GM06990 (cell line): ENCODE data around the gene FGF18.

Source experiments
- DNase-seq: peaks from one replicate; pipeline ENCODE4 v3.0.0-alpha.2; 2011; ENCODE audit not compliant: insufficient read length; ENCODE audit errors: extremely low read depth
- H3K27me3 ChIP-seq: replicated peaks from 2 replicates; pipeline ENCODE4 v1.6.0; 2011; ENCODE audit warnings: low read length; ENCODE audit not compliant: control insufficient read depth, insufficient read depth
- H3K36me3 ChIP-seq: 2 replicates; pipeline ENCODE4 v1.5.1; 2011; ENCODE audit warnings: low read length; ENCODE audit not compliant: control insufficient read depth, insufficient read depth
- H3K4me3 ChIP-seq: replicated peaks from 2 replicates; pipeline ENCODE4 v1.5.1; 2011; ENCODE audit warnings: low read depth, mild to moderate bottlenecking, control low read depth, low read length
- TF ChIP-seq, protein P1 (sequence below): IDR thresholded peaks from 2 replicates; pipeline ENCODE4 v1.5.1; 2011; ENCODE audit warnings: low read length, control low read depth, mild to moderate bottlenecking, inconsistent platforms; ENCODE audit not compliant: insufficient read depth, poor library complexity, severe bottlenecking

Gene FGF18

DNA sequence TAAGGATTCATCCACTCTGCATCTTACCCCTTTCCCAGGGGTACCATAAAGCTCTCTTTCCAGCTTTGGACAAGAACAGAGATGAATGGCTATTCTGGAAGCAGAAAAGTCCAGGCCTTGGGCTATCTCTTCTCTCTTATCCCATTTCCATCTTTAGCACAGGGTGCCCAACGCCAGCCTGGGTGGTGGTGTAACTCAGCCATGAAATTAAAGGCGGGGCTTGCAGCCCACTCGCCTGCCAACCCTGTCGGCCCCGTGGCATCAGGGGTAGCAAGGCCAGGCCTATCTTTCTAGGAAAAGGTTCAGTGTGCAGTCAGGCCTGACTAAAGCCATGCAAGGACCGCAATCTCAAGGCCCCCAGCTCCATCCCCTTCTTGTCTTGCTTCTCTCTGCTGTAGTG, 78.7 kb downstream of the FGF18 start:
- Histone ChIP-seq H3K36me3 (no peaks in the 10 kb centered on the region), H3K27me3 (no peaks in the 10 kb centered on the region), H3K4me3 (no peak overlapping the region)
- TF ChIP-seq, protein P1, sequence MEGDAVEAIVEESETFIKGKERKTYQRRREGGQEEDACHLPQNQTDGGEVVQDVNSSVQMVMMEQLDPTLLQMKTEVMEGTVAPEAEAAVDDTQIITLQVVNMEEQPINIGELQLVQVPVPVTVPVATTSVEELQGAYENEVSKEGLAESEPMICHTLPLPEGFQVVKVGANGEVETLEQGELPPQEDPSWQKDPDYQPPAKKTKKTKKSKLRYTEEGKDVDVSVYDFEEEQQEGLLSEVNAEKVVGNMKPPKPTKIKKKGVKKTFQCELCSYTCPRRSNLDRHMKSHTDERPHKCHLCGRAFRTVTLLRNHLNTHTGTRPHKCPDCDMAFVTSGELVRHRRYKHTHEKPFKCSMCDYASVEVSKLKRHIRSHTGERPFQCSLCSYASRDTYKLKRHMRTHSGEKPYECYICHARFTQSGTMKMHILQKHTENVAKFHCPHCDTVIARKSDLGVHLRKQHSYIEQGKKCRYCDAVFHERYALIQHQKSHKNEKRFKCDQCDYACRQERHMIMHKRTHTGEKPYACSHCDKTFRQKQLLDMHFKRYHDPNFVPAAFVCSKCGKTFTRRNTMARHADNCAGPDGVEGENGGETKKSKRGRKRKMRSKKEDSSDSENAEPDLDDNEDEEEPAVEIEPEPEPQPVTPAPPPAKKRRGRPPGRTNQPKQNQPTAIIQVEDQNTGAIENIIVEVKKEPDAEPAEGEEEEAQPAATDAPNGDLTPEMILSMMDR: no peak
- DNase-seq: no peak

GRCh38 chr5:171499611-171500010, 80.2 kb downstream of the FGF18 start:
- no peaks in the 10 kb centered on the region for H3K36me3 ChIP-seq
- H3K4me3 ChIP-seq: no peak overlapping the region
- DNase-seq: no peak
- TF ChIP-seq, protein P1: no peak
- no peaks in the 10 kb centered on the region for H3K27me3 ChIP-seq

GRCh38 chr5:171505473-171506043, 86.1 kb downstream of the FGF18 start:
- no peaks in the 10 kb centered on the region for H3K36me3 ChIP-seq
- no peak for DNase-seq
- TF ChIP-seq, protein P1: no peak
- no peaks in the 10 kb centered on the region for H3K27me3 ChIP-seq
- H3K4me3 ChIP-seq: no peak overlapping the region

DNA sequence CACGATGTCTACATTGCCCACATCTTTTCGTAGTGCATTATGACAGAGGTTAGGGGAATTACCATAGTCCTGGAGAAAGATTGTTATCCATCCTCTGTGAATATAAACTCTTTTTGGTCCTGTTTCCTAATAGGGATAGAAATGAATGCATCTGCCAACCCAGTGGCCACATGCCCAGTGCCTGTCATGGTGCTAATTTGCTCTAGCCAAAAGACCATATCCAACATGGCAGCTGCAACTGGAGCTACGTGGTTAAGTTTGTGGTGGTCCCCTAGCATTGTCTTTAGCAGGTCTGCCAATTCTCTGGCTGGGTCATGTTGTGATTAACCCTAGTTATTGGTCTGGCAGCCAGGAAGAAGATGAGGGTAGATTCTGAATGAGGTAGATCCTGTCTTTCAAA, 87.5 kb downstream of the FGF18 start:
- no peaks in the 10 kb centered on the region for H3K27me3 ChIP-seq
- TF ChIP-seq, protein P1: no peak
- no peak for DNase-seq
- no peaks in the 10 kb centered on the region for H3K36me3 ChIP-seq
- H3K4me3 ChIP-seq: no peak overlapping the region
